Middle frontal gyrus (tissue), 1 donor: Measurements from ENCODE around the gene HELZ2.
"Not testable (repeated sequence)": the region's sequence is repeated elsewhere in the genome, so short reads cannot be mapped to it uniquely, and the experiment has no call there.

ENCODE experiments used
- DNase-seq: peaks from one replicate; pipeline ENCODE4 v3.0.0-alpha.2; 2015; ENCODE audit warnings: low spot score; ENCODE audit errors: extremely low spot score

HELZ2 gene

GRCh38 chr20:63574156-63574828 is at the start of gene HELZ2:
TSS of gene HELZ2 (minus strand) at chr20:63574239. CDS start at chr20:63572385, 1,854 bp downstream.
- no peak for DNase-seq

- no peak for DNase-seq
Measured at GRCh38 chr20:63622732-63623131, 48.7 kb upstream of the HELZ2 start.

GRCh38 chr20:63622096-63622495 is 48.1 kb upstream of the HELZ2 start:
- no peak for DNase-seq

GRCh38 chr20:63620991-63621390 is 47.0 kb upstream of the HELZ2 start:
- no peak for DNase-seq

GRCh38 chr20:63619505-63619904 is 45.5 kb upstream of the HELZ2 start:
- no peak for DNase-seq

- no peak for DNase-seq
Measured at GRCh38 chr20:63619086-63619485, 45.0 kb upstream of the HELZ2 start.

GRCh38 chr20:63618291-63618980 is 44.4 kb upstream of the HELZ2 start:
- DNase-seq, result no peak

GRCh38 chr20:63617876-63618265 is 43.8 kb upstream of the HELZ2 start:
- DNase-seq, result no peak

- DNase-seq, result no peak
Measured at GRCh38 chr20:63617092-63617875, 43.2 kb upstream of the HELZ2 start.

- DNase-seq, result not testable (repeated sequence)
Measured at GRCh38 chr20:63613863-63614594, 40.0 kb upstream of the HELZ2 start.

GRCh38 chr20:63612276-63612931 is 38.4 kb upstream of the HELZ2 start:
- DNase-seq, result no peak

- DNase-seq, result no peak
Measured at GRCh38 chr20:63611646-63612045, 37.6 kb upstream of the HELZ2 start.

- no peak for DNase-seq
Measured at GRCh38 chr20:63610581-63611435, 36.8 kb upstream of the HELZ2 start.

- DNase-seq, result no peak
Measured at GRCh38 chr20:63606686-63607085, 32.6 kb upstream of the HELZ2 start.

GRCh38 chr20:63602321-63602720 is 28.3 kb upstream of the HELZ2 start:
- no peak for DNase-seq

GRCh38 chr20:63601679-63602078 is 27.6 kb upstream of the HELZ2 start:
- not testable (repeated sequence) for DNase-seq

- no peak for DNase-seq
Measured at GRCh38 chr20:63599396-63600050, 25.5 kb upstream of the HELZ2 start.

GRCh38 chr20:63598479-63599395 is 24.7 kb upstream of the HELZ2 start:
- DNase-seq, result no peak
